ENCODE measurements around the gene VGLL4.
"Not testable (repeated sequence)": the region's sequence is repeated elsewhere in the genome, so short reads cannot be mapped to it uniquely, and the experiment has no call there.

The VGLL4 gene

GRCh38 chr3:11607816-11608215 is 35.9 kb downstream of the VGLL4 start:
- DNase-seq (ENCODE audit: low read depth in 2 of 3, low spot score in 2 of 3) = no peak

- no peak for DNase-seq (ENCODE audit: low read depth in 2 of 3, low spot score in 2 of 3)
Measured at GRCh38 chr3:11606865-11607440, 36.8 kb downstream of the VGLL4 start.

DNA sequence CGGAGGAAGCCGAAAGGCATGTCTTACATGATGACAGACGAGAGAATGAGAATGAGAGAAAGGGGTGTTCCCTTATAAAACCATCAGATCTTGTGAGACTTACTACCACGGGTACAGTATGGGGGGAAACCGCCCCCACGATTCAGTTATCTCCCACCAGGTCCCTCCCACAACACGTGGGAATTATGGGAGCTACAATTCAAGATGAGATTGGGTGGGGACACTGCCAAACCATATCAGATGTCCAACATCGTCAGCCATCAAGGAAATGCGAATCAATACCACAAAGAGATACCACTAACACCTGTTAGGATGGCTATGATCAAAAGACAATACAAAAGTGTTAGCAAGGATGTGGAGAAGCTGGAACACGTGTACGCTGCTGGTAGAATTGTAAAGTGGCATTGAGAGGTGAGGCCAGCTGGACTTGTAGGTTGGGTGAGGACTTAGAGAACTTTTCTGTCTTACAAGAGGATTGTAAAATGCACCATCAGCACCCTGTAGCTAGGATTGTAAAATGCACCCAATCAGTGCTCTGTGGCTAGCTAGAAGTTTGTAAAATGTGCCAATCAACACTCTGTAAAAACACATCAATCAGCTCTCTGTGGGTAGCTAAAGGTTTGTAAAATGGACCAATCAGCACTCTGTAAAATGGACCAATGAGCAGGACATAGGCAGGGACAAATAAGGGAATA is 37.5 kb downstream of the VGLL4 start:
- DNase-seq (ENCODE audit: low read depth in 2 of 3, low spot score in 2 of 3) = no peak

- no peak for DNase-seq (ENCODE audit: low read depth in 2 of 3, low spot score in 2 of 3)
Measured at GRCh38 chr3:11605398-11605797, 38.3 kb downstream of the VGLL4 start.

DNA sequence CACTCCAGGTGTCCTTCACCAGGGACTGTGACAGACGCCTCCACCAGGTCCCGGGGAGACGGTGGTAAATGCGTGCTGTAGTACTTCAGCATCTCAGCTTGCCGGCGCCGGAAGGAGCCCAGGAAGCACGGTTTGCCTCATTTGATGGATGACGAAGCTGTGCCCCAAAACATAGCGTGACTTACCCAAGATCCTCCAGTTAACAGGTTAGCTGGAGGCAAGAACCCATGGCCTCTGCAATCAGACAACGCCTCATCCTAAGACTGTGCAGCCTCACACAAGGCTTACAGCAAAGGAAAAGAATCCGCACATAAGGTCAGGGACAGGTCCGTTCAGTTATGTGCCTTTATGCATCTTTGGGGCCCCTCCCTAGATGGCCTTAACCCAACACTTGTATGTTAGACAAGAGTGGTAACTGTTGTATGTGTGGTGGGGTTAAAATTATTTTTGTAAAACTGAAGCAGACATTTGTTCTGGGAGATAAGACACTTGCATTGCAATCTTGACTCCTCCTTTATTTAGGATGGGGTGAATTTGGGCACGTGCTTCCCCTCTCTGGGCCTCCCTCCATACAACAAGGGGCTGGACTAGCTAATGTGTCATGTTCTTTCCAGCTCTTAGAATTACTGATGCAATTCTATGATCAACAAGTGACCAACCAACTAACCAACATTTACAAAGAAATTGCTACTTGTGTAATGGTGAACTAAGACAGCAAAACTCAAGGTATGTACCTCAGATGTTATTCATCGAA is 39.4 kb downstream of the VGLL4 start:
- no peak for DNase-seq (ENCODE audit: low read depth in 2 of 3, low spot score in 2 of 3)

- DNase-seq (ENCODE audit: low read depth in 2 of 3, low spot score in 2 of 3) = no peak
Measured at GRCh38 chr3:11603628-11604027, 40.1 kb downstream of the VGLL4 start.

GRCh38 chr3:11602886-11603527 is 40.7 kb downstream of the VGLL4 start:
- no peak for DNase-seq (ENCODE audit: low read depth in 2 of 3, low spot score in 2 of 3)

GRCh38 chr3:11602239-11602840 is 41.4 kb downstream of the VGLL4 start:
- DNase-seq (ENCODE audit: low read depth in 2 of 3, low spot score in 2 of 3) = no peak

GRCh38 chr3:11601446-11602238 is 42.1 kb downstream of the VGLL4 start:
- DNase-seq (ENCODE audit: low read depth in 2 of 3, low spot score in 2 of 3) = peak; percentile 15 to 53 (median 31)

DNA sequence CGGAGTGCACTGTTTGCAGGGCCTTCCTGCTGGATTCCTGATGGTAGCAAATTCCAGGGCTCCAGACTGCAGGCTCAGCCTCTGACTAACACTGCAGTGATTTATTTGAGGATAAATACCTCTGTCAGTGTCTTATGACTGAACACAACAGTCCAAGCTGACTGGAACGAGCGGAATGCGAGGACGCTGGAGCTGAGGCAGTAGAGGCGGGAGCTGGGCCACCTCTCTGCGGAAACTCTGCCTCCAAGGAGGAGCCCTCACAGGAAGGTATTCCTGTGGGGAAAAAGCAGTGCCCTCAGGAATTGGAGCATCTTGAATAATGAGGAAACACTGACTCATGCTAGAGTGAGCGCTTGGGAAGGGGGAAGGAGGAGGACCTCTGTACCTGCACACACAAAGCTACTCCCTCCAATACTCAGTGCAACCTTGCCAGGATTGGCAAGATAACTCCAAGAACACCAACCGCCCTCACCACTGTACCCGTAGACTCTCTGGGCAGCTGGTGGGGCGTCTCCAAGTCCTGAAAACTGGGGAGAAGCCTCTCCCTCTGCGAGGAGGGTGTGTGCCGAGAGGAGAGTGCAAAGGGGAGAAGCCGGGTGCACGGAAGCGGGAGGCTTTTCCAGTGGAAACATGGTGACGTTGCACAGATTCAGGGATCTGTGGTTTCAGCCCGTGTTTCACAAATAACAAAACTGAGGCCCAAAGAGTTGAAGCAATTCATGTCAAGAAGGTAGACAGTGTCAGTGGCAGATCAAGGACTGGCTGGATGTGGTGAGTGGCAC is 43.0 kb downstream of the VGLL4 start:
- no peak for DNase-seq (ENCODE audit: low read depth in 2 of 3, low spot score in 2 of 3)

- DNase-seq (ENCODE audit: low read depth in 2 of 3, low spot score in 2 of 3) = no peak
Measured at GRCh38 chr3:11596387-11596786, 47.3 kb downstream of the VGLL4 start.

GRCh38 chr3:11595024-11595423 is 48.7 kb downstream of the VGLL4 start:
- not testable (repeated sequence) for DNase-seq (ENCODE audit: low read depth in 2 of 3, low spot score in 2 of 3)

DNA sequence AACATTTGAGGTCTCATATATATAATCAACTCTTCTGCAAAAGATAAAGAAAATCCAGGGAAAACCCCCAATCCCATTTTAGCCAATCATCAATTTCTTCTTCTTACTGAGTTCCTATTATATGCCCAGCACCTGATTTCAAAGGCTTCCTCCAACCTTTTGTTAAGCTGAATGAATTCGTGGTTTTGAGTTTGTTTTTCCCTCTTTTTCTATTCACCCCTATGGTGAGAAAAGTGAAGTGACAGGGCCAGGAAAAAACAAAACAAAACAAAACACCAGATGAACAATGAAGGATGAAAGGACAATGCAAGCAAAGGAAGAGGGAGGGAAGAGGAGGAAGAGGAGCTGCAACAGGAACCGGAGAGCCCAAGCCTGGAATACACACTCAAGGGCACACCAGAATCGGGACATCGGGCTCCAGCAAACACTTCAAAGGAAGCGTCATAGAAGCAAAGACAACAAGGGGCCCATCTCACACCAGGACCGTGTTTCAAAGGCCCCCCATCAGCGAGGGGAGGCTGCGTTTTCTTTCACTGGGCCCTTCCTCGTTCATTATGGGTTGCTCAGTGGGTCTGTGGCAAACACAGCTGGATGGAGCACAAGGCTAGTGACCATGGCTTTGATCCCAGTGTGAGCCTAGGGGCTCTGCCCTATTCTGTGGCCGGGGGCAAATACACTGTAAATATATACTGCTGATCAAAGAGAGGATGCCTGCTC is 50.2 kb downstream of the VGLL4 start:
- DNase-seq (ENCODE audit: low read depth in 2 of 3, low spot score in 2 of 3) = no peak

DNA sequence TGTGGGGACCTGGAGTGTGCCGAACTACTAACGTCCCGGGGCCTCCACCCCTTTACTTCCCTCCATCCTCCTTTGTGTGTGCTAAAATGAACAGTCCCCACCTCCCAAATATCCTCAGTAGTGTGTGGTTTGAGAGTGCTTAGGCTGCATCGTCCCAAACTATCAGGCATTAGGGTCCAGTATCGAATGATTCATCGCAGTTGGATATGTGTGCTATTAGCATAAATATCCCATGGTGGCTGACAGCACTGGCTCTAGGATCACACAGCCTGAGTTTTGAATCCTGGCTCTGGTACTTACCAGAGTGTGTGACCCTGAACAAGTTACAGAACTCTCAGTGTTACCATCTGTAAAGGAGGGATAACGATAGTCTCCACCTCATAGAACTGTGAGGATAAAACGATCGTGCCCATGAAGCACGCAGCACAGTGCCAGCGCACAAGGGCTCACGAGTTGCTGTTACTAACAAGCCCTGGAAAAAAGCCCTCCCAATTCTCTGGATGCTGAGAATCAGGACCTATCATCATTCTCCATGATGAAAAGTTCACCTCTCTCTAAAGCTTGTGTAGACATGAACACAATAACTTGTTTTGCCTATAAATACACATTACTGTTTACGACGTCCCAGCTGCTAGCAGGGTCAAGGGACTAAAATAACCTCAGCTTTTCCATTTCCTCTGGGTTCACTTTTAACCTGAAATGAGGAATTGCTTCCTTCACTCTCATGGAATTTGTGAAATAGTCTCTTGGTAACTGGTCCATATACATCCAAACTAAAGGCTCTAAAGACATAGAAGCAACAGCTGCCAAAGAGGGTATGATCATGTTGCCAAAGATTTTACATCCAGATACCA is 51.0 kb downstream of the VGLL4 start:
- no peak for DNase-seq (ENCODE audit: low read depth in 2 of 3, low spot score in 2 of 3)

DNA sequence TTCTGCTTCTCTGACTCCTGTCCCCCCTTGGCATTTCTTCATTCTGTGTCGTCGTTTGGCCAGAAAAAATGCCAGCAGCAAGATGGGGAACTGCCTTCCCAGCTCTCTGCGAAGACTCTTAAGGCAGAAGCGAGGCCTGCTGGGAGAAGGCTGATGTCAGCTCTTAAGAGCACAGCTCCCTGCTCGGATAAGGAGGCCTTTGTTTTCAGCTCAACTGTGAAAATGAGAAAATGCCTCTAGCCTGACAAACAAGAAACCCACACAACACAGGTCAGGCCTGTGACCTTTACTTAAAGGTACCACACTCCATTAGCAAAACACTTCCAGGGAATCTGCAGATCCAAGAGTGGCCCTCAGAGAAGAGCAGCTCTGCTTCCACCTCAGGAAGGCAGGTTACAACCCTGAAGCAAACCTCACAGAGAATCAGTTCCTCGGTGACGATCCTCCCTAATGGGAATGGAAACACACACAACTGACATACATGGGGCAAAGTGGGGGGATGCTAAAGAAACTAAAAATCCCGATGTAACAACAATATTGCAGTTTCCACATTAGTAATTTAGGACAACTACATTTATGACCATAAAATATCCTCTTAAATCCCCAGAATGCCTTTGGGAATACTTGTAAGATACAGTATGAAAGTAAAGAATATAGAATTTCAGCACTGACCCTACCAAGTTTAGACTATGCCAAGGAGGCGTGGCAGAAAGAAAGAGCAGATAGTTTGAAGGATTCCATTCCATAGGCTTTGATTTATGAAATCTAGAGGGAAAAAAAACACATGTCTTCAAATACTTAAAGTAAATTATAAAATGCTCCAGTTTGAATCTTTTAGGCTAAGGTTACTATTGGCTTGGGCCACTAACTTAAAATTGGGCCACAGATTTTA is 52.1 kb downstream of the VGLL4 start:
- DNase-seq (ENCODE audit: low read depth in 2 of 3, low spot score in 2 of 3) = no peak

DNA sequence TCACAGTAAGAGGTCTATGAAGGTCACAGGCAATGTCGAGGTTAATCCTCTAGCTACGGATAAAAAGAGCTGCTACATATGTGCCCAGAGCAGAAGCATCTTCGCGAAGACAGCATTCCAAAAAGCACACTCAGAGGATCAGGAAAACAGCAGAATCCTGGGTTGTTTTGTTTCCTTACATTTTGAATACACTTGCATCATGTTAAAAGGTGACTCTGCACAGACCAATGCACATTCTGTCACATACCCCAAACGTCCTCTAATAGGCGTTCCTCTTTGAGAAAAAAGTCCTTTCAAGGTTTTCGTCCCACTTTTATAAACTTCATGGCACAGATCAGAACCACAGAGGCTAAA is 52.7 kb downstream of the VGLL4 start:
- DNase-seq (ENCODE audit: low read depth in 2 of 3, low spot score in 2 of 3) = no peak

GRCh38 chr3:11589706-11590105 is 54.0 kb downstream of the VGLL4 start:
- DNase-seq (ENCODE audit: low read depth in 2 of 3, low spot score in 2 of 3) = no peak

Measured in activated CD8-positive, alpha-beta memory T cell treated with anti-CD3 and anti-CD28 coated beads for 48 hours (primary cell).